ENCODE results near the gene KRT80. TPM values are rescaled to one million over a fixed set of nuclear protein-coding genes. Genes with fewer than 3 reads are reported as not detected.

The KRT80 gene
- total and polyA plus RNA-seq, 2 experiments from 2014 or later, result not detected

GRCh38 chr12:52233462-52234207 lies 41.8 kb upstream of the KRT80 start (continued):
- TF ChIP-seq, protein P1, sequence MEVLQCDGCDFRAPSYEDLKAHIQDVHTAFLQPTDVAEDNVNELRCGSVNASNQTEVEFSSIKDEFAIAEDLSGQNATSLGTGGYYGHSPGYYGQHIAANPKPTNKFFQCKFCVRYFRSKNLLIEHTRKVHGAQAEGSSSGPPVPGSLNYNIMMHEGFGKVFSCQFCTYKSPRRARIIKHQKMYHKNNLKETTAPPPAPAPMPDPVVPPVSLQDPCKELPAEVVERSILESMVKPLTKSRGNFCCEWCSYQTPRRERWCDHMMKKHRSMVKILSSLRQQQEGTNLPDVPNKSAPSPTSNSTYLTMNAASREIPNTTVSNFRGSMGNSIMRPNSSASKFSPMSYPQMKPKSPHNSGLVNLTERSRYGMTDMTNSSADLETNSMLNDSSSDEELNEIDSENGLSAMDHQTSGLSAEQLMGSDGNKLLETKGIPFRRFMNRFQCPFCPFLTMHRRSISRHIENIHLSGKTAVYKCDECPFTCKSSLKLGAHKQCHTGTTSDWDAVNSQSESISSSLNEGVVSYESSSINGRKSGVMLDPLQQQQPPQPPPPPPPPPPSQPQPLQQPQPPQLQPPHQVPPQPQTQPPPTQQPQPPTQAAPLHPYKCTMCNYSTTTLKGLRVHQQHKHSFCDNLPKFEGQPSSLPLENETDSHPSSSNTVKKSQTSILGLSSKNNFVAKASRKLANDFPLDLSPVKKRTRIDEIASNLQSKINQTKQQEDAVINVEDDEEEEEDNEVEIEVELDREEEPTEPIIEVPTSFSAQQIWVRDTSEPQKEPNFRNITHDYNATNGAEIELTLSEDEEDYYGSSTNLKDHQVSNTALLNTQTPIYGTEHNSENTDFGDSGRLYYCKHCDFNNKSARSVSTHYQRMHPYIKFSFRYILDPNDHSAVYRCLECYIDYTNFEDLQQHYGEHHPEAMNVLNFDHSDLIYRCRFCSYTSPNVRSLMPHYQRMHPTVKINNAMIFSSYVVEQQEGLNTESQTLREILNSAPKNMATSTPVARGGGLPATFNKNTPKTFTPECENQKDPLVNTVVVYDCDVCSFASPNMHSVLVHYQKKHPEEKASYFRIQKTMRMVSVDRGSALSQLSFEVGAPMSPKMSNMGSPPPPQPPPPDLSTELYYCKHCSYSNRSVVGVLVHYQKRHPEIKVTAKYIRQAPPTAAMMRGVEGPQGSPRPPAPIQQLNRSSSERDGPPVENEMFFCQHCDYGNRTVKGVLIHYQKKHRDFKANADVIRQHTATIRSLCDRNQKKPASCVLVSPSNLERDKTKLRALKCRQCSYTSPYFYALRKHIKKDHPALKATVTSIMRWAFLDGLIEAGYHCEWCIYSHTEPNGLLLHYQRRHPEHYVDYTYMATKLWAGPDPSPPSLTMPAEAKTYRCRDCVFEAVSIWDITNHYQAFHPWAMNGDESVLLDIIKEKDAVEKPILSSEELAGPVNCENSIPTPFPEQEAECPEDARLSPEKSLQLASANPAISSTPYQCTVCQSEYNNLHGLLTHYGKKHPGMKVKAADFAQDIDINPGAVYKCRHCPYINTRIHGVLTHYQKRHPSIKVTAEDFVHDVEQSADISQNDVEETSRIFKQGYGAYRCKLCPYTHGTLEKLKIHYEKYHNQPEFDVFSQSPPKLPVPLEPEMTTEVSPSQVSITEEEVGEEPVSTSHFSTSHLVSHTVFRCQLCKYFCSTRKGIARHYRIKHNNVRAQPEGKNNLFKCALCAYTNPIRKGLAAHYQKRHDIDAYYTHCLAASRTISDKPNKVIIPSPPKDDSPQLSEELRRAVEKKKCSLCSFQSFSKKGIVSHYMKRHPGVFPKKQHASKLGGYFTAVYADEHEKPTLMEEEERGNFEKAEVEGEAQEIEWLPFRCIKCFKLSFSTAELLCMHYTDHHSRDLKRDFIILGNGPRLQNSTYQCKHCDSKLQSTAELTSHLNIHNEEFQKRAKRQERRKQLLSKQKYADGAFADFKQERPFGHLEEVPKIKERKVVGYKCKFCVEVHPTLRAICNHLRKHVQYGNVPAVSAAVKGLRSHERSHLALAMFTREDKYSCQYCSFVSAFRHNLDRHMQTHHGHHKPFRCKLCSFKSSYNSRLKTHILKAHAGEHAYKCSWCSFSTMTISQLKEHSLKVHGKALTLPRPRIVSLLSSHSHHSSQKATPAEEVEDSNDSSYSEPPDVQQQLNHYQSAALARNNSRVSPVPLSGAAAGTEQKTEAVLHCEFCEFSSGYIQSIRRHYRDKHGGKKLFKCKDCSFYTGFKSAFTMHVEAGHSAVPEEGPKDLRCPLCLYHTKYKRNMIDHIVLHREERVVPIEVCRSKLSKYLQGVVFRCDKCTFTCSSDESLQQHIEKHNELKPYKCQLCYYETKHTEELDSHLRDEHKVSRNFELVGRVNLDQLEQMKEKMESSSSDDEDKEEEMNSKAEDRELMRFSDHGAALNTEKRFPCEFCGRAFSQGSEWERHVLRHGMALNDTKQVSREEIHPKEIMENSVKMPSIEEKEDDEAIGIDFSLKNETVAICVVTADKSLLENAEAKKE (CRISPR knock-in tag; IDR thresholded peaks at IDR 0.05), result no peak
- TF ChIP-seq, protein P2, sequence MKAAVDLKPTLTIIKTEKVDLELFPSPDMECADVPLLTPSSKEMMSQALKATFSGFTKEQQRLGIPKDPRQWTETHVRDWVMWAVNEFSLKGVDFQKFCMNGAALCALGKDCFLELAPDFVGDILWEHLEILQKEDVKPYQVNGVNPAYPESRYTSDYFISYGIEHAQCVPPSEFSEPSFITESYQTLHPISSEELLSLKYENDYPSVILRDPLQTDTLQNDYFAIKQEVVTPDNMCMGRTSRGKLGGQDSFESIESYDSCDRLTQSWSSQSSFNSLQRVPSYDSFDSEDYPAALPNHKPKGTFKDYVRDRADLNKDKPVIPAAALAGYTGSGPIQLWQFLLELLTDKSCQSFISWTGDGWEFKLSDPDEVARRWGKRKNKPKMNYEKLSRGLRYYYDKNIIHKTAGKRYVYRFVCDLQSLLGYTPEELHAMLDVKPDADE (IDR thresholded peaks at IDR 0.05), result no peak

DNA sequence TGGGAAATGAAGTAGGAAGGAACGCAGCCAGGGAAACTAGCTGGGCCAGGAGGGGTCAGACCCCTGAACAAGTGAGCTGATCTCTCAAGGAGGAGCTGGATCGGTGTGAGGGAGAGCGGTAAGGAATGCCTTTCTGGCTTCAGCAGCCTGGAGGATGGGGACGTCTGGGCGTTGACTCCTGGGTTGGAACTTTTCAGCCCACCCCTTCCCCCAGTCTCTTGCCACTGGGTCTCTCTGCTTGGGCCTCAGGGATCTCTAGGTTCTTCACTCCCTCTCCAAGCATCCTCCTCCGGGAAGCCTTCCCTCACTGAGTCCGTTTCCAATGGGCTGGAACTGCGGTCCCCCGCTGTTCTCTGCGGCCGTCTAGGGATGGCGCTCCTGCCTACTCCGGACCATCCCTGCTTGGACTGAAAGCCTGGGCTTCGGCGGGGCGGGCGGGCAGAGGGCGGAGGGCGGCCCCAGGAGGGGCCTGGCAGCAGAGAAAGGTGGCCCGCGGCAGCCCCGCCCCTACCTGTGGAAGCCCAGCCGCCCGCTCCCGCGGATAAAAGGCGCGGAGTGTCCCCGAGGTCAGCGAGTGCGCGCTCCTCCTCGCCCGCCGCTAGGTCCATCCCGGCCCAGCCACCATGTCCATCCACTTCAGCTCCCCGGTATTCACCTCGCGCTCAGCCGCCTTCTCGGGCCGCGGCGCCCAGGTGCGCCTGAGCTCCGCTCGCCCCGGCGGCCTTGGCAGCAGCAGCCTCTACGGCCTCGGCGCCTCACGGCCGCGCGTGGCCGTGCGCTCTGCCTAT lies 41.1 kb upstream of the KRT80 start, which contains the start of gene KRT7:
KRT7 (plus strand) TSS at position 570 of the 788 bp plus-strand sequence; CDS start at position 624, 54 bp downstream.
- Histone ChIP-seq H3K27ac (ENCODE audit: low read depth) (no peak within 1 kb of the TSS), H3F3A (replicated peaks; ENCODE audit: low read depth) (no peaks in the 10 kb centered on the region), H2AFZ (peak within 1 kb of the TSS; percentile 97), H3K4me2 (peak within 1 kb of the TSS; percentile 90), H3K4me1 (ENCODE audit: insufficient read depth) (peaks cover 32% of the 10 kb centered on the region), H4K20me1 (replicated peaks; ENCODE audit: insufficient read depth) (no peaks in the 10 kb centered on the region), H3K27me3 (ENCODE audit: insufficient read depth) (peaks cover 37% of the 10 kb centered on the region), H3K36me3 (ENCODE audit: insufficient read depth) (no peaks in the 10 kb centered on the region), H3K9me2 (ENCODE audit: insufficient read depth) (no peaks in the 10 kb centered on the region), H3K4me3 (peak within 1 kb of the TSS; percentile 65), H3K79me2 (replicated peaks; ENCODE audit: insufficient read depth) (no peaks in the 10 kb centered on the region)
- TF ChIP-seq REST (IDR thresholded peaks at IDR 0.05; ENCODE audit: unreplicated experiment) (no peak), POLR2AphosphoS5 (IDR thresholded peaks at IDR 0.05; ENCODE audit: low read depth) (0 out of 2 replicates have a peak, but pooled peaks have one; percentile 5), CREB1 (CRISPR knock-in tag; IDR thresholded peaks at IDR 0.05; ENCODE audit: low read depth) (no peak), EZH2 (IDR thresholded peaks at IDR 0.05; ENCODE audit: low read depth, unreplicated experiment) (no peak)
- TF ChIP-seq, protein P3, sequence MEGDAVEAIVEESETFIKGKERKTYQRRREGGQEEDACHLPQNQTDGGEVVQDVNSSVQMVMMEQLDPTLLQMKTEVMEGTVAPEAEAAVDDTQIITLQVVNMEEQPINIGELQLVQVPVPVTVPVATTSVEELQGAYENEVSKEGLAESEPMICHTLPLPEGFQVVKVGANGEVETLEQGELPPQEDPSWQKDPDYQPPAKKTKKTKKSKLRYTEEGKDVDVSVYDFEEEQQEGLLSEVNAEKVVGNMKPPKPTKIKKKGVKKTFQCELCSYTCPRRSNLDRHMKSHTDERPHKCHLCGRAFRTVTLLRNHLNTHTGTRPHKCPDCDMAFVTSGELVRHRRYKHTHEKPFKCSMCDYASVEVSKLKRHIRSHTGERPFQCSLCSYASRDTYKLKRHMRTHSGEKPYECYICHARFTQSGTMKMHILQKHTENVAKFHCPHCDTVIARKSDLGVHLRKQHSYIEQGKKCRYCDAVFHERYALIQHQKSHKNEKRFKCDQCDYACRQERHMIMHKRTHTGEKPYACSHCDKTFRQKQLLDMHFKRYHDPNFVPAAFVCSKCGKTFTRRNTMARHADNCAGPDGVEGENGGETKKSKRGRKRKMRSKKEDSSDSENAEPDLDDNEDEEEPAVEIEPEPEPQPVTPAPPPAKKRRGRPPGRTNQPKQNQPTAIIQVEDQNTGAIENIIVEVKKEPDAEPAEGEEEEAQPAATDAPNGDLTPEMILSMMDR (conservative IDR thresholded peaks at IDR 0.05; ENCODE audit: low read depth in 2 of 2), result peak in 1 of 2 experiments; percentile 52; a peak in 2 of 4 replicates
- peak within 1 kb of the TSS; percentile 79 for H3K4me3 Mint-ChIP-seq
- peaks cover 45% of the 10 kb centered on the region for H3K27me3 Mint-ChIP-seq (ENCODE audit: insufficient read depth, low read depth, poor library complexity)
- DNase-seq (ENCODE audit: low spot score), result peak; percentile 58
- peaks cover 49% of the 10 kb centered on the region for H3K4me1 Mint-ChIP-seq
- ATAC-seq, result peak; percentile 53
- H3K9me3 Mint-ChIP-seq, result no peaks in the 10 kb centered on the region
- no peak within 1 kb of the TSS for H3K27ac Mint-ChIP-seq
- H3K36me3 Mint-ChIP-seq (ENCODE audit: low read depth), result peaks cover 5% of the 10 kb centered on the region

Measured in GM23338 (cell line).